GM18870 (cell line): ENCODE measurements around the gene ZNF507.
"Not testable (repeated sequence)": the region's sequence is repeated elsewhere in the genome, so short reads cannot be mapped to it uniquely, and the experiment has no call there.

ENCODE experiments used
- ATAC-seq: cut with Tn5 transposase; IDR thresholded peaks from one replicate; pipeline ENCODE4 v1.9.1; 2021; ENCODE audit warnings: moderate library complexity; ENCODE audit not compliant: unreplicated experiment

The ZNF507 gene

DNA sequence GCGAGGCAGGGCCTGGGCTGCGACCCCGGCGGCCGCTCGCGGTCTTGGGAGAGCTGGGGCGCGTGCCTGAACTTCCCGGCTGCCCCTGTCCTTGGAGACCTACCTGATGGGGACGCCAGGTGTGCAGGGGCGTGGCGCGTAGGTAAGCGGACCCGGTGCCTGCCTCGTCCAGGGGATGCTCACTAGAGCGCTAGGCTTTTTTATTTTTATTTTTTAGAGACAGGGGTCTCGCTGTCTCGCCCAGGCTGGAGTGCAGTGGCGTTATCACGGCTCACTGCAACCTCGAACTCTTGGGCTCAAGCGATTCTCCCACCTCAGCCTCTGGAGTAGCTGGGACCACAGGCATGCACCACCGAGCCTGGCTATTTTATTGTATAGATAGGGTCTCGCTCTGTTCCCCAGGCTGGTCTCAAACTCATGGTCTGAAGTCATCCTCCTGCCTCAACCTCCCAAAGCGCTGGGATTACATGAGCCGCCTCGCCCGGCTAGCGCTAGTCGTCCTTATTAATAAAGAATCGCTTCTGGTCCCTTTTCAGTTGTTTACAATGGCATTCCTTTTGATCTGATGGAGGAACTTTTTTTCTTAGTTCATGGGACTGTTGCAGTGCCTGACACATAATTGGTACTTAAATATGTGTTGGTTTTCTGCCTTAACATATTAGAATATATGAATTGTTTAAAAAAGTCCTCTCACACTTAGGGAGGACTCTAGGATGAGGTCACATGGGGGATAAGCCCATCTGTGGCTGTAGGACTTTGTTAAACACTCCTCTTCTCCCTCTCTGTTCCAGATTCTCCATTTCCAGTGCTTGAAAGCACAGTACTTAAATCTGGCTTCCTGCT lies 61.0 kb downstream of the ZNF507 start:
- ATAC-seq: no peak

GRCh38 chr19:32407004-32407992 lies 61.9 kb downstream of the ZNF507 start:
- ATAC-seq: no peak

GRCh38 chr19:32415246-32415645 lies 69.8 kb downstream of the ZNF507 start:
- ATAC-seq: no peak

DNA sequence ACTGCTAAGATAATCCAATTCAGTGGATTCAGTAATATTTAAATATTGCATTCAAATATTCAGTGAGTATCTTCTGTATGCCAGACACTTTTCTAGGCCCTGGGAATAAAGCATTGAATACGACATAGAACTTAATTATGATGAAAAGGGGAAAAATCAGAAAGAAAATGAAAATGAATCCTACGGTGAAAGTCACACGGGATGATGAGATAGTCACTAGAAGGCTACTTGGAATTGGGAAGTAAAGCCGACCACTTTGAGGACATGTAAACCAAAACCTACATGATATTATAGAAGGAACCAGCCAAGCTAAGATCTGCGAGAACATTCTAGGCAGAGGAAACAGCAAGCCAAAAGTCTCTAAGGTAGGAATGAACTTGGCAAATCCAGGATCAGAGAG lies 70.3 kb downstream of the ZNF507 start:
- no peak for ATAC-seq

DNA sequence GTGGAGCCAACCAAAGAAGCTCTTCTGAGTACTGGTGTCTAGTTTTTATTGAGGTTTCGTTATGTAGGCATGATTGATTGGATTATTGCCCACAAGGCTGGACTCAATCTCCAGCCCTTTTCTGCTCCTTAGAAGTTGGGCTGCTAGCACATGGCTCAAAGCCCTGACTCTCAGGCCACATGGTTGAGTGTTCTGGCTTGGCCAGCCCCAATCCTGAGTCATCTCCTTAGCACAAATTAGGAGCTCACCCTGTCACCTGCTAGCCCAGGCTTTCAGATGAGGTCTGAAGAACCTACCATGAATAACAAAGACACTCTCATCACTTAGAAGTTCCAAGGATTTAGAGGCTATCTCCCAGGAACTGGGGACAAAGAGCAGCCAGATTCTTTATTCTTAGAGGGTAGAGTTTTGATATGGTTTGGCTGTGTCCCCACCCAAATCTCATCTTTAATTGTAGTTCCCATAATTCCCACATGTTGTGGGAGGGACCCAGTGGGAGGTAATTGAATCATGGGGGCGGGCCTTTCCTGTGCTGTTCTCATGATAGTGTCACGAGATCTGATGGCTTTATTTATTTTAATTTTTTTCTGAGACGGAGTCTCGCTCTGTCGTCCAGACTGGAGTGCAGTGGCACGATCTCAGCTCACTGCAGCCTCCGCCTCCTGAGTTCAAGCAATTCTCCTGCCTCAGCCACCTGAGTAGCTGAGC lies 71.5 kb downstream of the ZNF507 start:
- ATAC-seq: no peak

- no peak for ATAC-seq
These were observed 72.7 kb downstream of the ZNF507 start for GRCh38 chr19:32418155-32418554.

- no peak for ATAC-seq
These were observed 76.4 kb downstream of the ZNF507 start for GRCh38 chr19:32421589-32422361.

GRCh38 chr19:32422435-32422834 lies 77.0 kb downstream of the ZNF507 start:
- ATAC-seq: no peak

DNA sequence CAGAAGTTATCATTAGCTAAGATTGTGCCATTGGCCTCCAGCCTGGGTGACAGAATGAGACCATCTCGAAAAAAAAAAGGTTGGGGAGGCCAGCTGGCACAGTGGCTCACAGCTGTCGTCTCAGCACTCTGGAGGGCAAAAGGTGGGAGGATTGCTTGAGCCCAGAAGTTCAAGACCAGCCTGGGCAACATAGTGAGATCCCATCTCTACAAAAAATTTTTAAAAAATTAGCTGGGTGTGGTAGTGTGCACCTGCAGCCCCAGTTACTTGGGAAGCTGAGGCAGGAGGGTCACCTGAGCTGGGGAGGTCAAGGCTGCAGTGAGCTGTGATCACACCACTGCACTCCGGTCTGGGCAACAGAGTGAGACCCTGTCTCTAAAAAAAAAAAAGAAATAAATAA lies 78.5 kb downstream of the ZNF507 start:
- not testable (repeated sequence) for ATAC-seq

DNA sequence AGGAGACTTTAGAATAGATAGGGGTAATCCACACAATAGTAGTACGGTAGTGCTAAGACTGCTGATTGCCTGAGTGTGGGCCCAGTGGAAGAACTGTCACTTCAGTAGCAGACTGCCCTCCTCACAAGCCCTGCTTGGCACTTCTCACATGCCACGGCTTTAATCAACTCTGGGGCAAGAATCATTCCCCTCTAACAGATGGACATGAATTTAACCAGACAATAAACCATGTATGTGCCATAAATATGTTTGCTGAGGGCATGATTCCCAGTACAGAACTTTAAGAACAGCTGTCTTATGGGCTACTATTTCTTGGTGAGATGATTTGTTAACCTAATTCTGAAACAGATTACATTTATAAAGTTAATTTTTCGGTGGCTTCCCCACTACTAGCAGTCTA lies 82.1 kb downstream of the ZNF507 start:
- ATAC-seq: no peak

DNA sequence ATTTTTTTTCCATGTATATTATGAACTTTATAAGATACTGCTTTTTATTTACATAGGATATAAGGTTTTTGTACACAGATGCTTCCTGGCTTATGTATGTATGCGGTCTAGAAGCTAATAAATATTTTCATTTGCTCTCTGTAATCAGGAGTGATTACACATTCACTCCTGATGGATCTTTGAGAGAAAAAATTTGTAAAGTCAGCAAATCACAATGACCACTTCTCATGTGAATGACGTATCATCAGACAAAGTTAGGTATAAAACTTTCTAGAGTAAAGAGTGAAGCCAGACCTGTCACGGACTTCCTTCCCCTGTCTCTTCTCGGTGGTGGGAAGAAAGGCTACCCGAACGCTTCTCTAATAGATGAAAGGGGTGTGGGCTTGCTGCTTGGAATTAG lies 91.3 kb downstream of the ZNF507 start:
- ATAC-seq: no peak

DNA sequence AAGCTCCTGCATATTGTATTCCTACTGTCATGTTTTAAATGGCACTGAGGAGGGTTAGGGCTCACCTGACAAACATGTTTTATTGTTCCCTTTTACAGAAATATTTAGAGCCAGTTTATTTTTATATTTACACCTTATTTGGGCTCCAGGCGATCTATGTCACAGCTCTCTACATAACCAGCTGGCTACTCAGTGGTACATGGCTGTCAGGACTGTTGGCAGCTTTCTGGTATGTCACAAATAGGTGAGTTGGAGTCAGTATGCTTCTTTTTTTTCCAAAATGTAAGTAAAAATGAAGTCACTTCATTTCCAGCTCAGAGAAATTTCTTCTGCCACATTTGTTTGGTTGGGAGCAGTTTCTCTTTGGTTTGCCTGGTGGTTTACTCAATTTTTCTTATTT lies 91.7 kb downstream of the ZNF507 start:
- no peak for ATAC-seq
